ENCODE results near the gene LTBP3.

Gene LTBP3

GRCh38 chr11:65585396-65586246 is 27.5 kb upstream of the LTBP3 start:
- no peak for DNase-seq

- peak; percentile 56 for DNase-seq
These were observed 26.6 kb upstream of the LTBP3 start for GRCh38 chr11:65584723-65585171.

GRCh38 chr11:65584106-65584505 is 25.9 kb upstream of the LTBP3 start:
- peak; percentile 57 for DNase-seq

GRCh38 chr11:65583589-65583988 is 25.4 kb upstream of the LTBP3 start:
- no peak for DNase-seq

DNA sequence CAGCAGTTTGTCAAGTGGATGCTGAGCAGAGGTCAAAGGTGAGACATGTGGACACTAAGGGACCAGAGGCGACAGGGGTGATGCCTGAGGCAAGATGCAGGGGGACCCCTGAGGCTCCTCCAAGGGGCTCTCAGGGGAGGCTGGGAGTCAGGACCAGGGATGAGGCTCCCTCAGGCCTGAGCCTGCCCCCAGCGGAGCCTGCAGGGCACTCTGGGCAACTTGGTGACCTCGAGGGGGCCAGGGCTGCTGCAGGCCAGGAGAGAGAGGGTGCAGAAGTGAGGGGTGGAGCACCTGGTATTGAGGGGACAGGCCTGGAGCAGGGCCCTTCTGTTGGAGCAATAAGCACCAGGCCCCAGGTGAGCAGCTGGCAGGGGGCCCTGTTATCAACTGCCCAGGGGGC is 23.8 kb upstream of the LTBP3 start:
- DNase-seq, result no peak

GRCh38 chr11:65580756-65581155 is 22.6 kb upstream of the LTBP3 start:
- DNase-seq, result no peak

DNA sequence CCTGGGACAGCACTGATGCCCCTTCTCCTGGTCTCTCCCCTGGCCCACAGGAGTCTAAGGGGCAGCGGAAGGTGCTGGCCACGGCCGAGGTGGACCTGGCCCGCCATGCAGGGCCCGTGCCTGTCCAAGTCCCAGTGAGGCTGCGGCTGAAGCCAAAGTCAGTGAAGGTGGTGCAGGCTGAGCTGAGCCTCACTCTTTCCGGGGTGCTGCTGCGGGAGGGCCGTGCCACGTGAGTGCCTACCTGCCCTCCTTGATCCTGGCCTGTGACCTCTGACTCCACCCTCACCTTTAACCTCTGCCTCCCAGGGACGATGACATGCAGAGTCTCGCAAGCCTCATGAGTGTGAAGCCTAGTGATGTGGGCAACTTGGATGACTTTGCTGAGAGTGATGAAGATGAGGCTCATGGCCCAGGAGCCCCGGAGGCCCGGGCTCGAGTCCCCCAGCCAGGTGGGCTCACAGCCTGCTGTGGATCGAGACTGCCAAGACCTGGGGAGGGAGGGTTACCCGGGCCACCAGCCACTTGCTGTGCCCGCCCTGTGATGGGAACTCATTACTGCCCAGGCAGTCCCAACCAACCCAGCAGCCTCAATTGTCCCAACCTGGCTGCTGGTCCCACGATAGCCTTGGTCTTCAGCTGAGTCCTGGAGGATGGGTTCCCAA is 22.0 kb upstream of the LTBP3 start:
- DNase-seq, result no peak

- no peak for DNase-seq
These were observed 21.1 kb upstream of the LTBP3 start for GRCh38 chr11:65579291-65579690.

GRCh38 chr11:65578667-65579066 is 20.5 kb upstream of the LTBP3 start:
- DNase-seq, result no peak

- no peak for DNase-seq
These were observed 20.0 kb upstream of the LTBP3 start for GRCh38 chr11:65578134-65578533.

DNA sequence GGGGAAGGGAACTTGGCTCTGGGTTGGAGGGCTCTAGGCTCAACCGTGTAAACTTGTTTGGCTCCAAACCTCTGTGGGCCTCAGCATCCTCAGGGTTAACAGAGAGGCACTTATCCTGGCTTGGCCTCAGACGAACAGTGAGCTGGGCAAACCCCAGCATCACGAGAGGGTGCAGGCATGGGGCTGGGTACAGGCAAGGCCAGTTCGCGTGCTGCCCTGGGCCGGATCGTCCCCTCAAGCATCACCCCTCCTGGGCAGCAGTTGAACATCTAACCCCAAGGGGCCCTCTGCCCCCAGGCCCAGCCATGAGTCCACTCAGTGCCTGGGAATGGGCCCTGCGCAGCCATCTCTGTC is 19.6 kb upstream of the LTBP3 start:
- DNase-seq, result no peak

DNA sequence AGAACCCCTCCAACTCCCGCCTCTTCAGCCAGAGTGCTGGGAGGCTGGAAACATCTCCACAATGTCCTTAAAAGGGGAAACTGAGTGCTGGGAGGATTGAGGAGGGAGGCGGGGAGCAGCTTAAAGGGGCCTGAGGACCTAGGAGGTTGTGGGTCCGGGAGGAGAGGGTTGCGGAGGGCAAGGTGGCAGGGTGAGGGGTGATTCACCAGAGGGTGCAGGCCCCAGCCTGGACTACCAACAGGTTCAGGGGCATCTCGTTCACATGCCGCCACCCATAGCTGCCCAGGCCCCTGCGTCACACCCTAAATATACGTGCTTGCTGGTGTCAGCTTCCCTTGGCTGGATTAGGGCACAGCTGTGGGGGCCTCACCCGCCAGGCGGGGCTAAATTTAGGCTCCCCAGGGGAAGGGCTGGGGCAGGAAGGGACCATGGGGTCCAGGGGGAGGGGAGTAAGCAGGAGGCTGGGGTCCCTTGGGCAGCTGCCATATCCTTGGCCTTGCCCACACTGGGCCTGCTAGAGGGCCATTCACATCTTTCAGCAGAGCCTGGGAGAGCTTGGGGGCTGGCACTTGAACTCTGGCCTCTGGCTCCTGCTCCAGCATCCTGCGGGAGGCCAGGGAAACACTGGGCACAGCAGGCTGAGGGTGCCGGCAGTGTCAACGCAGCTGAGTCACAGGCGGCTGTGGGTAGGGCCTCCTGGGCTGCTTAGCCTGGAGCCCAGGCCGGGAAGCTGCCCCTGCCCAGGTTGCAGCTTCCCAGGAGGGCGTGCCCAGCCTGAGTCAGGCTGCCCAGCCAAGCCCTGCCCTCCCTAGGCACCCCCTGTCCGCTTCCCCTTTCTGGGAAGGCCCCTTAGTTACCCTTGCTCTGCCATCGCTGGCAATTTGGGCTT is 19.0 kb upstream of the LTBP3 start:
- DNase-seq, result peak; percentile 74

- DNase-seq, result no peak
These were observed 18.2 kb upstream of the LTBP3 start for GRCh38 chr11:65576232-65576866.

GRCh38 chr11:65575568-65576231 is 17.5 kb upstream of the LTBP3 start, which contains the start of gene EHBP1L1:
Gene EHBP1L1, plus strand, starts transcription at chr11:65576053. Its CDS starts 250 bp downstream, at chr11:65576303.
- DNase-seq, result peak; percentile 81

DNA sequence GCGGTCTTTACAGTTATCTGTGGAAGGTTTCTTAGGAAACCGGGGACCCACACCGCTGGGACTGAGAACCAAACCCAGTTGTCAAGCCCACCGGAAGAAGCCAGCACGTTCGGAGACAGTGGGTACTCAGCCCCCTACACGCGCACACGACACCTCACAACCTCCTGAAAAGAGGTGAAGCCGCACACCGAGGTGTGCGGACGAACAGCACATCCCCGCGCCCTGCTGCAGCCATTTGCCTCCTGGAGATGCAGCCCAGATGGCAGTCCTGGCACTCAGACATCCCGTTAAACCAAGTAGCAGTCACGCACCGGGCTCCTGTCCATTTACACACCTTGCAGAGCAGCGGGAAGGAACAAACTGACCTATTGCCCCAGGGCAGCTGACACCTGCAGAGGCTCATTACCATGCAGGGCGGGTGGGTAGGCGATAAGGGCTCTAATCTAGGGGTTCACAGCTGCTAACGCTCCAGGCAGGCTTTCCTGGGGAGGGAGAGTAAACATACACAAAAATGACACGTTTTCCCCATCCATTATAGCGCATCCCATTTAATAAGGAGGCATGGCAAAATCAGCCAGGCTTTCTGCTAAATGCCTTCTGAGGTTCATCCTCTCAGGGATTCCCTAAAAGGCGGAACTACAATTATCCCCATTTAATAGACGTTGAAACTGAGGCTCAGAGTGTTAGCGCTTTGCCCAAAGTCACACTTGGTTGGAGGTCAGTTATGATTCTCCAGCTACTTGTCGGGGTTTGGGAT is 16.8 kb upstream of the LTBP3 start:
- DNase-seq, result peak; percentile 57

DNA sequence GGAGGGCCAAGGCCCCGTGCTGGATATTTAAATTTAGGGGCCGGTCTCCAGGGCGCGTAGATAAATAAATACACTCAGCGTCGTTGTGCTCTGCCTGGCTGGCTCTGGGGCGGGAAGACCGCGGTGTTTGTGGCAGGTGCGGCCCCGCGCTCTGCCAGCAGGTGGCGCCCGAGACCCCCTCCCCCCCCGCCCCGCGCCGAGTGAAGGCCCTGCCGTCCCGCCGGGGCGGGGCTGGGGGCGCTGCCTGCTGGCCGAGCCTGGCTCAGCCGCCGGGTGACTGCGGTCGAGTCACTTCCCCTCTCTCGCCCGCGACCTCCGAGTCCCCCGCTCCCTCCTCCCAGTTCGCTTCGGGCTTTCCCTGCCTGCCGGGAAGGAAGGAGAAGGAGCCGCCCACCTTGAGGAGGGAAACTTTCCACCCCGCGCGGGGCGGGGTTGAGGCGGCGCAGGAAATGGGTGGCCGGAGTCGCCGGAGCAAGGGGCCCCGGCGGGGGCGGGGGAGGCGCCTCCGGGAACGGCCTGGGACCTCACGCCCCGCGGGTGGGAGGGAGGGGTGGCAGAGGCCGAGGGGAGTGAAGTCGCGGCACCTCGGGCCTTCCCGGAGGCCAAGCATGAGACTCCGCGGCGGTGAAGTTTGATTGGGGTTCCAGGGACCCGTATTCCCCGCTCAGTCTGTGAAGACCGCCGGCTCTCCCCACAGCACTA is 16.1 kb upstream of the LTBP3 start:
- peak; percentile 96 for DNase-seq

- DNase-seq, result peak; percentile 57
These were observed 15.4 kb upstream of the LTBP3 start for GRCh38 chr11:65573391-65574079.

GRCh38 chr11:65572356-65573051 is 14.3 kb upstream of the LTBP3 start, which contains the start of gene FAM89B:
Gene FAM89B, plus strand, starts transcription at chr11:65572538. Its CDS starts 132 bp downstream, at chr11:65572670.
- peak; percentile 95 for DNase-seq

DNA sequence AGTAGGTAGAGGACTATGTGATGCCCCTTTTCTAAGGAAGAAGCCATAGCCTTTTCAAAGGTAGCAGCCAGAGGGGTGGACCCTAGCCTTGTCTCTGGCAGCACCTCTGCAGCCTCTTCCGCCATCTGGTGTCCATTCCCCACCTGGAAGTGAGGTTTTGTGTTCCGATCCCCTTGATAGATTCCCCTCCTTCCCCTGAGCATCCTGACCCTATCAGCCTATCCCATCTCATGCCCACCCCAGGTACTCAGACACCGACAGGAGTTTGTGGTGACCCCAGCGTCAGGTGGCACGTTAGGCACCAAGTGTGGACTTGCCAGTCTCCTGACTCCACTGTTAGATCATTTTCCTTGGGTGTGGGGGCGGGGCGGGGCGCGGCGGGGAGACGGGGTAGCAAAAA is 13.8 kb upstream of the LTBP3 start:
- no peak for DNase-seq

Data from right forelimb (tissue), 1 donor.